Parathyroid adenoma (tissue), 2 donors: Measurements from ENCODE around the gene BCAS2.
A peak's percentile ranks its signal among the peaks of the same experiment; 100 is the strongest.

Experiments used
- H2AFZ ChIP-seq: fragments of 300-600 bp; sonication (generic); one replicate; pipeline ENCODE4 v1.7.0; 2017; ENCODE audit warnings: antibody characterized with exemption, mild to moderate bottlenecking
- H3K27ac ChIP-seq: fragments of 300-600 bp; sonication (generic); one replicate; pipeline ENCODE4 v1.7.0; 2017
- H3K27me3 ChIP-seq: fragments of 300-600 bp; sonication (generic); one replicate; pipeline ENCODE4 v1.7.0; 2017; ENCODE audit warnings: low read length; ENCODE audit not compliant: control insufficient read depth, insufficient read depth
- H3K36me3 ChIP-seq: fragments of 300-600 bp; sonication (generic); one replicate; pipeline ENCODE4 v1.7.0; 2017; ENCODE audit warnings: low read length; ENCODE audit not compliant: control insufficient read depth, insufficient read depth
- H3K4me1 ChIP-seq: fragments of 300-600 bp; sonication (generic); one replicate; pipeline ENCODE4 v1.7.0; 2017; ENCODE audit warnings: control low read depth
- H3K4me2 ChIP-seq: fragments of 300-600 bp; sonication (generic); one replicate; pipeline ENCODE4 v1.7.0; 2017; ENCODE audit warnings: low read length
- H3K4me3 ChIP-seq: fragments of 300-600 bp; sonication (generic); one replicate; pipeline ENCODE4 v1.7.0; 2017; ENCODE audit warnings: low read depth, low read length
- H3K79me2 ChIP-seq: fragments of 300-600 bp; sonication (generic); one replicate; pipeline ENCODE4 v1.7.0; 2017; ENCODE audit warnings: control low read depth
- H3K9ac ChIP-seq: fragments of 300-600 bp; sonication (generic); one replicate; pipeline ENCODE4 v1.7.0; 2017; ENCODE audit warnings: mild to moderate bottlenecking
- H3K9me3 ChIP-seq: fragments of 300-600 bp; sonication (generic); one replicate; pipeline ENCODE4 v1.7.0; 2017; ENCODE audit warnings: low read length; ENCODE audit not compliant: control insufficient read depth
- CTCF ChIP-seq: fragments of 300-600 bp; sonication (generic); IDR thresholded peaks from one replicate; pipeline ENCODE4 v1.7.0; 2017; ENCODE audit warnings: antibody characterized with exemption, mild to moderate bottlenecking
- donor health status: primary hyperparathyroidism.

Gene BCAS2

DNA sequence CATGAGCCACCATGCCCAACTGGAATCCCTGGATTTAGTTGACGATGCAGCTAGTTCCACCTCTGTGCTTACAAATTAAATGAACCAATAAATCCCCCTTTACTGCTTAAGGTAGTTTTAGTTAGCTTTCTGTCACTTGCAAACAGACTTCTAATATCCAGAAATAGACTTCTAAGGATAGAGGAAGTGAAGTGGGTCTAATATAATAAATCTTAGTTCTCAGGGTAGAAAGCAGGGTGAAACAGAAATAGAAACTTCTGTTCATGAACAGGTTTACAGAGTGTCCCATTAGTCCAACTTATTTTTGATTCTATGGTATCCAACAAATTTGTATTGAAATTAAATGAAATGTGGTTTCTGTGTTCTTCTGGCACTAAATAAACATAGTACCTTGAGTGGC lies 20.1 kb downstream of the BCAS2 start:
- Histone ChIP-seq H2AFZ (no peak overlapping the region), H3K9ac (no peak overlapping the region), H3K27me3 (no peaks in the 10 kb centered on the region)

DNA sequence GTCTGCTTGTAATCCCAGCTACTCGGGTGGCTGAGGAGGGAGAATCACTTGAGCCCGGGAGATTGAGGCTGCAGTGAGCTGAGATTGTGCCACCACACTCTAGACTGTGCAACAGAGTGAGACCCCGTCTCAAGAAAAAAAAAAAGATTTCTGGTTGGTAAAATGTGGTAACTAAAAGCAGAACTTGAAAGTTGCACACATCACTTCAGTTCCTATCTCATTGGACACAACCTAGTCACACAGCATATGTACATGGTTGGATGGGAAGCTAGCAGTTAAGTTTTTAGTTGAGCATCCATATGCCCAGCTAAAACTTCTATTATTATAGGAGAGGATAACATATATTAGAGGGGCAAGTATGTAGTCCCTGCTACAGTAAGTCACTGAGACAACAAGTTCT lies 22.1 kb downstream of the BCAS2 start:
- Histone ChIP-seq H3K4me1 (no peaks in the 10 kb centered on the region), H3K27ac (no peak overlapping the region), H2AFZ (no peak overlapping the region), H3K27me3 (no peaks in the 10 kb centered on the region), H3K4me3 (no peak overlapping the region), H3K4me2 (no peak overlapping the region), H3K9me3 (no peaks in the 10 kb centered on the region), H3K9ac (no peak overlapping the region), H3K79me2 (no peaks in the 10 kb centered on the region), H3K36me3 (no peaks in the 10 kb centered on the region)
- no peak for TF ChIP-seq CTCF

More for the DNA sequence above, 20.1 kb downstream of the BCAS2 start:
- H3K9me3 ChIP-seq: no peaks in the 10 kb centered on the region
- no peaks in the 10 kb centered on the region for H3K4me1 ChIP-seq
- H3K4me2 ChIP-seq: no peak overlapping the region
- no peak overlapping the region for H3K4me3 ChIP-seq
- no peak overlapping the region for H3K27ac ChIP-seq
- no peaks in the 10 kb centered on the region for H3K79me2 ChIP-seq
- no peak for TF ChIP-seq CTCF
- no peaks in the 10 kb centered on the region for H3K36me3 ChIP-seq

GRCh38 chr1:114558544-114558943 lies 22.9 kb downstream of the BCAS2 start:
- no peaks in the 10 kb centered on the region for H3K4me1 ChIP-seq
- no peak overlapping the region for H3K9ac ChIP-seq
- H3K79me2 ChIP-seq: no peaks in the 10 kb centered on the region
- no peak overlapping the region for H2AFZ ChIP-seq
- no peak overlapping the region for H3K4me3 ChIP-seq
- no peak overlapping the region for H3K27ac ChIP-seq
- H3K36me3 ChIP-seq: no peaks in the 10 kb centered on the region
- H3K4me2 ChIP-seq: no peak overlapping the region
- no peaks in the 10 kb centered on the region for H3K9me3 ChIP-seq
- TF ChIP-seq CTCF: peak; percentile 27
- no peaks in the 10 kb centered on the region for H3K27me3 ChIP-seq

DNA sequence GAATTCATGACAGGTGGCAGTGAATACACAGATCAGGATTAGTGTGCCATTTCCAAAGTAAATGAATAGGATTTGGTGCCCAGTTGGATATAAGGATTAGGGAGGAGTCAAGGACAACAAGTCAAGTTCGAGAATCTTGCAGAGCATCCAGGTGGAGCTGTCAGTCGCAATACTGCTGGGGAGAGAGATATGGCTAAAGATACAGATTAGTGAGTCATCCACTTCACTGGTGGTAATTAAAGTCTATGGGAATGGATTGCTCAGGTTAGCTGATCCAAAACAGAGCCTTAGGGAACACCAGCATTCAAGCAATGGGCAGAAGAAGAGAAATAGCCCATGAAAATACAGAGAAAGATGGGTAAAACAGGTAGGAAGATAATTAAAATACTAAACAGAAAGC lies 26.8 kb downstream of the BCAS2 start:
- H2AFZ ChIP-seq: no peak overlapping the region
- no peaks in the 10 kb centered on the region for H3K36me3 ChIP-seq
- no peak overlapping the region for H3K4me3 ChIP-seq
- H3K79me2 ChIP-seq: no peaks in the 10 kb centered on the region
- no peaks in the 10 kb centered on the region for H3K9me3 ChIP-seq
- no peak for TF ChIP-seq CTCF
- H3K27me3 ChIP-seq: no peaks in the 10 kb centered on the region
- H3K27ac ChIP-seq: no peak overlapping the region
- no peak overlapping the region for H3K9ac ChIP-seq
- H3K4me1 ChIP-seq: no peaks in the 10 kb centered on the region
- H3K4me2 ChIP-seq: no peak overlapping the region

DNA sequence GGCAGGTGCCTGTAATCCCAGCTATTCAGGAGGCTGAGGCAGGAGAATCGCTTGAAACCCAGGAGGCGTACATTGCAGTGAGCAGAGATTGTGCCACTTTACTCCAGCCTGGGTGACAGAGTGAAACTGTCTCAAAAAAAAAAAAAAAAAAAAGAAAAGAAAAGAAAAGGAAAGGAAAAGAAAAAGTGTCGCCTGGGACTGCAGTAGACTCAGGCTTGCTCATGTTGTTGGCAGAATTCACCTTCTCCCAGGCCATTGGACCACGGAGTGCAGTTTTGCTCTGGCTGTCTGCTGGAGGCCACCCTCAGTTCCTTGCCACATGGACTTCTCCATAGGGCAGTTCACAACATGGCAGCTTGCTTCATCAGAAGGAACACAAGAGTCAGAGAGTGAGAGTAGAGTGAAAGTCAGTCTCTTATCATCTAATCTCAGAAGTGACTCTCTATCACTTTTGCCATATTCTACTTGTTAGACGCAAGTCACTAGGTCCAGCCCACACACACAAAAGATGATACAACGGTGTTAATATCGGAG lies 29.2 kb downstream of the BCAS2 start:
- Histone ChIP-seq H2AFZ (no peak overlapping the region), H3K27me3 (no peaks in the 10 kb centered on the region), H3K27ac (no peak overlapping the region), H3K4me2 (no peak overlapping the region), H3K9me3 (no peaks in the 10 kb centered on the region), H3K79me2 (no peaks in the 10 kb centered on the region), H3K36me3 (no peaks in the 10 kb centered on the region), H3K9ac (no peak overlapping the region), H3K4me1 (no peaks in the 10 kb centered on the region), H3K4me3 (no peak overlapping the region)
- TF ChIP-seq CTCF: no peak
